Uterus (tissue), 4 donors: ENCODE measurements around the gene ARPIN. TPM values are rescaled to one million over a fixed set of nuclear protein-coding genes. Genes with fewer than 3 reads are reported as not detected.
"Not testable (repeated sequence)": the region's sequence is repeated elsewhere in the genome, so short reads cannot be mapped to it uniquely, and the experiment has no call there.

Experiments
- DNase-seq, 2 donors: peaks; one replicate each; pipeline ENCODE4 v3.0.0-alpha.2; 2019 to 2020
- H3K27ac ChIP-seq, 2 donors: fragments of 200-600 bp; sonication (generic); 1 replicate in 1 of 2; 2 replicates in 1 of 2; pipeline ENCODE4 v1.5.1; 2016 to 2018
- H3K27me3 ChIP-seq, 2 donors: fragments of 200-600 bp; sonication (generic); one replicate each; pipeline ENCODE4 v1.5.1; 2018 to 2019; ENCODE audit warnings: control low read depth in 1 of 2
- H3K36me3 ChIP-seq, 2 donors: fragments of 200-600 bp; sonication (generic); one replicate each; pipeline ENCODE4 v1.5.1; 2019; ENCODE audit warnings: control low read depth in 1 of 2
- H3K4me1 ChIP-seq, 2 donors: fragments of 200-600 bp; sonication (generic); one replicate each; pipeline ENCODE4 v1.5.1; 2018 to 2019; ENCODE audit warnings: control low read depth in 1 of 2
- H3K4me3 ChIP-seq, 2 donors: fragments of 200-600 bp; sonication (generic); 1 replicate in 1 of 2; 2 replicates in 1 of 2; pipeline ENCODE4 v1.5.1; 2018 to 2019; ENCODE audit warnings: mild to moderate bottlenecking in 1 of 2
- H3K9me3 ChIP-seq, 2 donors: fragments of 200-600 bp; sonication (generic); one replicate each; pipeline ENCODE4 v1.5.1; 2019; ENCODE audit warnings: control low read depth in 1 of 2
- POLR2A ChIP-seq, 2 donors: fragments of 450-650 bp; IDR thresholded peaks; one replicate each; pipeline ENCODE4 v1.6.1; 2016; ENCODE audit warnings: antibody characterized with exemption in 2 of 2, mild to moderate bottlenecking in 1 of 2, moderate library complexity in 1 of 2
- intact Hi-C: fragments of 100-400 bp; cut with DNase I; formaldehyde crosslinking; loops from one replicate; pipeline ENCODE4 v1.15.1; 2023; ENCODE audit warnings: low total_unique reads
- total RNA-seq, 4 donors: library from RNA; depleted of rRNA in 3 of 4; stranded (reverse); fragments of >200 nt in 3 of 4; gene quantifications; one replicate each; pipeline versions ENCODE4 v1.1.0 to v1.2.4, GENCODE V29; 2014 to 2023
- TF ChIP-seq, protein P1 (sequence below), 4 experiments: fragments of 200-600 bp in 2 of 4; fragments of 450-650 bp in 2 of 4; sonication (generic) in 2 of 4; IDR thresholded peaks; one replicate each; pipeline ENCODE4 v1.5.1; 2016 to 2019; ENCODE audit warnings: antibody characterized with exemption in 4 of 4, mild to moderate bottlenecking in 2 of 4, moderate library complexity in 1 of 4
- donor health status: DM: yes; HTN: yes; CAD: no.

Gene ARPIN
- total RNA-seq, 4 donors from 2014 or later: 8.2 to 32.8 (median 20.7) TPM

DNA sequence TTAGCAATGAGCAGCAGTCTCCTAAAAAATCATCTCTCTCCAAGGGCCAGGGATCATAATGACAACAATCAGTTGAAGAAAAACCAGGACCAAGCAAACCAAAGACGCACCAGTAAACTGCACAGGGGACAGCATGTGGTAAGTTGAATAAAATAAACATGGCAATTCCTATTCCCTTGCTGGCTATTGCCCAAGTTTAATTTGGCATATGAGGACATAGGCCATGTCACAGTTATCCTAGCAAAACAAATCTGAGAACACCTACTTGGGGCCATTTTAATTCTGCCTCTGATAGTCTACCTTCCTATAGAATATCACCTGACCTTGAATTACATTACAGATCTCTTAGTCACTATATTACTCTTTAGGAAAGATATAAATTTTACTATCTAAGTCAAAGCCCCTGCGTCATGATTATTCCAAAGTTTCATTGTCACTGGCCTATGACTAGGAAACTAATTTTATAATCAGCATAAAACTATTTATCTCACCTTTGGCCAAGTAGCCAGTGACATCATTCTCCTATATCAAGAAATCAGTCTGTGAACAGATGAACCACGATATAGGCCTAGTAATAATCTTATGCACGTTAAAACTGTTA, 42.0 kb downstream of the ARPIN start:
- intact Hi-C loops: loop anchor here (5.0 kb wide), 1 partner anchor 113 kb away; no protein-coding TSS in a partner anchor
- no peak overlapping the region for H3K27ac ChIP-seq
- TF ChIP-seq, protein P1, sequence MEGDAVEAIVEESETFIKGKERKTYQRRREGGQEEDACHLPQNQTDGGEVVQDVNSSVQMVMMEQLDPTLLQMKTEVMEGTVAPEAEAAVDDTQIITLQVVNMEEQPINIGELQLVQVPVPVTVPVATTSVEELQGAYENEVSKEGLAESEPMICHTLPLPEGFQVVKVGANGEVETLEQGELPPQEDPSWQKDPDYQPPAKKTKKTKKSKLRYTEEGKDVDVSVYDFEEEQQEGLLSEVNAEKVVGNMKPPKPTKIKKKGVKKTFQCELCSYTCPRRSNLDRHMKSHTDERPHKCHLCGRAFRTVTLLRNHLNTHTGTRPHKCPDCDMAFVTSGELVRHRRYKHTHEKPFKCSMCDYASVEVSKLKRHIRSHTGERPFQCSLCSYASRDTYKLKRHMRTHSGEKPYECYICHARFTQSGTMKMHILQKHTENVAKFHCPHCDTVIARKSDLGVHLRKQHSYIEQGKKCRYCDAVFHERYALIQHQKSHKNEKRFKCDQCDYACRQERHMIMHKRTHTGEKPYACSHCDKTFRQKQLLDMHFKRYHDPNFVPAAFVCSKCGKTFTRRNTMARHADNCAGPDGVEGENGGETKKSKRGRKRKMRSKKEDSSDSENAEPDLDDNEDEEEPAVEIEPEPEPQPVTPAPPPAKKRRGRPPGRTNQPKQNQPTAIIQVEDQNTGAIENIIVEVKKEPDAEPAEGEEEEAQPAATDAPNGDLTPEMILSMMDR (IDR thresholded peaks at IDR 0.05): no peak
- TF ChIP-seq POLR2A (IDR thresholded peaks at IDR 0.05): no peak
- H3K9me3 ChIP-seq: no peaks in the 10 kb centered on the region
- H3K4me1 ChIP-seq: no peaks in the 10 kb centered on the region
- H3K36me3 ChIP-seq: no peaks in the 10 kb centered on the region
- no peaks in the 10 kb centered on the region for H3K27me3 ChIP-seq
- H3K4me3 ChIP-seq: no peak overlapping the region
- DNase-seq: no peak

DNA sequence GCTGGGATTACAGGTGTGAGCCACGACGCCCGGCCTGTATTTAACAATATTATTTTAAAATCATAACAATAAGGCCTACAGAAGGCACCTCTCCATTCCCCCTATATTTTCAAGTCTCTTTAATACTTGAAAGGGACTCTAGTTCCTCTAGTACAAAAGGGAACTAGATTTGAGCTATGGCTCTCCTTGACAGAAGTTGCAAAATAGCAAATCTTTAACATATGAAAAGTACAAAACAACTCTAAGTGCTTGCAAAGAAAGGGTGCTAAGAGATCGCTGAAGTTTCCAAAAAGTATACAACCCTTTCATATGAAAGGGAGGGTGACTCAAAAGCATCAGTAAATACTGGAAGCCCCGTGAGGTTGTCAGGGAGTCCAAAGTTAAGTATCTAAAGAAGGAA, 42.7 kb downstream of the ARPIN start:
- TF ChIP-seq POLR2A (IDR thresholded peaks at IDR 0.05): no peak
- TF ChIP-seq, protein P1 (IDR thresholded peaks at IDR 0.05): no peak
- H3K36me3 ChIP-seq: no peaks in the 10 kb centered on the region
- H3K27ac ChIP-seq: no peak overlapping the region
- no peaks in the 10 kb centered on the region for H3K27me3 ChIP-seq
- H3K4me3 ChIP-seq: no peak overlapping the region
- no peaks in the 10 kb centered on the region for H3K4me1 ChIP-seq
- DNase-seq: no peak
- intact Hi-C loops: loop anchor here (5.0 kb wide), 1 partner anchor 113 kb away; no protein-coding TSS in a partner anchor
- H3K9me3 ChIP-seq: no peaks in the 10 kb centered on the region

DNA sequence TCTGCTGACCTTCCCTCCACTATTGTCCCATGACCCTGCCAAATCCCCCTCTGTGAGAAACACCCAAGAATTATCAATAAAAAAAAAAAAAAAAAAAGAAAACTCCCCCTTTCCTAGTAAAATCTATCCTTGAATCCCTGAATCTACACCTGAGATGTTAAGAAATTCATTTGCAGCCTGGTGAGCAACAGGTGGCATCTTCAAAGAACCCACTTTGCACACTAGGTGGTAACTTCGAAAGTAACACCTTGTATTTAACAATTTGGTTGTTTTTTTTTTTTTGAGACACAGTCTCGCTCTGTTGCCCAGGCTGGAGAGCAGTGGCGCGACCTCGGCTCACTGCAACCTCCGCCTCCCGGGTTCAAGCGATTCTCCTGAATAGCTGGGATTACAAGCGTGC, 43.3 kb downstream of the ARPIN start:
- DNase-seq, H3K4me3 ChIP-seq, H3K27ac ChIP-seq, H3K27me3 ChIP-seq, H3K9me3 ChIP-seq, H3K36me3 ChIP-seq, H3K4me1 ChIP-seq, intact Hi-C loops: not testable (repeated sequence)

DNA sequence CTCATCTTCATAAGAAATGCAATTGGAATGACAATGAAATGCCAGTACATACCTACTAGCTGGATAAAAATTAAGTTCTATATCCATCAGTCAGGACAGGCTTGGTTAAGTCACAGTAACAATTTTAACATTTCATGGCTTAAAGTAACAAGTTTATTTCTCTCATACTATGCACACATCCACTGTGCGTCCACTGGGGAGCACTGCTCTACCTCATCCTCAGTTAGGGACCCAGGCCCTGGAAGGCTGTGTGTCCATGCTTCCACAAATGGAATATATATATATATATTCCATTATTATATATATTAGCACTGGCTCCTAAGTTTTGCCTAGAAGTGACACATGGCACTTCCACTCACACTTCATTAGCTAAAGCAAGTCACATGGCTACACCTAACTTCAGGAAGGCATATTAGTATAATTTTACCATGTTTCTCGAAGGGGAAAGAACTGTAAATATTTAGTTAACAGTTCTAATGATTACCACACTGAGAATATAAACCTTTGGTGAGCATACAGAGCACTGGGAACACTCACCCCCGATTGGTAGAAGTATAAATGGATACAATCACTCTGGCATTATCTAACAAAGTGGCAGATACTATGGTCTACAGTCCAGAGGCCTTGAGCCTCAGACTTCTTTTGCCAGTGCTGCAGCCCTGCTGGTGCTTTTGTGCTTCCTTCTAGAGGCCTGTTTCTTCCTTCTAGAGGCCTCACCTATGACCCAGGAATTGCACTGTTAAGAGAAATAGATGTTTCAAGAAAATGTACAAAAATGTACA, 47.6 kb downstream of the ARPIN start:
- Histone ChIP-seq H3K27me3 (no peaks in the 10 kb centered on the region), H3K36me3 (no peaks in the 10 kb centered on the region)
- TF ChIP-seq, protein P1 (IDR thresholded peaks at IDR 0.05): no peak
- TF ChIP-seq POLR2A (IDR thresholded peaks at IDR 0.05): no peak

DNA sequence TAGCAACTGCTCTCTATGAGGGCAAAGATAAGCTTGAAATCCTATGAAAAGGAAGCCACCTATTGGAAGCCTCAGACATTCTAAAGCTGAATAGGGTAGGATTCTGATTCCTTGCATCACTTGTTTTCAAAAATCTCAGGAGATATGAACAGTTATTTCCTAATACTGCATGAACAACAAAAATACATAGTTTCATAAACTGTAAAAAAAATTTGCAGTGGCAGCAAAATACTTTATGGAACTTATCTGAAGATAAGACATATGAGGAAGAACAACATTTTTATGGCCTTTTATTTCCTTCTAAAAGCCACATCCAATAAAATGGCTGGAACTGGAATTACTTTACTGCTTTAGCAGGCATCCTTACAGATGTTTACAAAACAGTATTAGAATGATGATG, 48.8 kb downstream of the ARPIN start:
- Histone ChIP-seq H3K4me1 (no peaks in the 10 kb centered on the region), H3K9me3 (no peaks in the 10 kb centered on the region), H3K36me3 (no peaks in the 10 kb centered on the region), H3K27me3 (no peaks in the 10 kb centered on the region), H3K27ac (no peak overlapping the region), H3K4me3 (no peak overlapping the region)
- no peak for DNase-seq
- intact Hi-C loops: no loop called here
- TF ChIP-seq POLR2A (IDR thresholded peaks at IDR 0.05): no peak
- TF ChIP-seq, protein P1 (IDR thresholded peaks at IDR 0.05): no peak

More for the DNA sequence above, 47.6 kb downstream of the ARPIN start:
- DNase-seq: no peak
- Histone ChIP-seq H3K4me1 (no peaks in the 10 kb centered on the region), H3K4me3 (no peak overlapping the region), H3K27ac (no peak overlapping the region), H3K9me3 (no peaks in the 10 kb centered on the region)
- intact Hi-C loops: no loop called here
